LoVo (cell line): ENCODE data around the gene ATXN1.

Experiments
- DNase-seq: peaks from one replicate; pipeline ENCODE4 v3.0.0-alpha.2; 2016; ENCODE audit warnings: low spot score

The ATXN1 gene

GRCh38 chr6:16742116-16742515 is 19.1 kb downstream of the ATXN1 start:
- no peak for DNase-seq

GRCh38 chr6:16741112-16742016 is 19.9 kb downstream of the ATXN1 start:
- peak; percentile 33 for DNase-seq

GRCh38 chr6:16740097-16740496 is 21.2 kb downstream of the ATXN1 start:
- no peak for DNase-seq

DNA sequence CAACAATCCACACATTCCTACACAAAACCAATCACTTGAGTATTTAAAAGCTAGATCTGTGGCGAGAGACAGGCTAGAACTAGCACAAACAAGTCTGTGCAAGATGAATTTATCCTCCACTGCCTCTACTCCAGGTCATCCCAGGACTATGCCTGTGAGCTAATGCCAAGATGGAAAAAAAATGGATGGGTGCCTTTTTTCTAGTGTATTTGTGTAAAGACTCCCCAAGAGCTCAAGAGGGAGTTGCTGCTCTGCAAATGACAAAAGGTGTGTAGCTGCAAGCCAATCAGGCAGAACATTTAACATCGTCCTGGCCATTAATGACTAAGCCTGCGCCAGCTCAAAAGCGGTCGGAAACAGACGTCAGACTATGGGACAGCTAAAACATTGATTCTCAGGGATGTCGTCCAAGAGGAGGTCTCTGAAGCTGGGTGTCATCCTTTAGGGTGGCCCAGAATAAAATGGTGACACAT is 21.9 kb downstream of the ATXN1 start:
- DNase-seq: no peak

DNA sequence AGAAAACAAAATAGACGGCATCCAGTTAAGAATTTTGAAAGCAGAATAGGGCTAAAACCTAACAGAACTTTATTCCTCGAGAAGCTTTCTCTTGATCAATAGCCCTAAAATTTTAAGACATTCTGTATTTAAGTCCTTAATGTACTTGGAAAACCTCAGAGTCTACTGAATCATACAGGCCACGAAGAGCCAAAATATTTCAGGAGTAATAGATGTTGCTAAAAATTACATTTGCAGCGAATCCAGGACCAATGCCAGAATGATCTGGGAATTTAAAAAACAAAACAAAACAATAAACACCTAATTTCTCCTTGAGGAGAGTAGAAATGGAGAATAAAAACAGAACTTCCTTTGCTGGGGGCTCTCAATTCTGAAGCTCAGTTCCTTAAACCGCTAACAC is 23.3 kb downstream of the ATXN1 start:
- DNase-seq: no peak

GRCh38 chr6:16736856-16737775 is 24.1 kb downstream of the ATXN1 start:
- DNase-seq: no peak

DNA sequence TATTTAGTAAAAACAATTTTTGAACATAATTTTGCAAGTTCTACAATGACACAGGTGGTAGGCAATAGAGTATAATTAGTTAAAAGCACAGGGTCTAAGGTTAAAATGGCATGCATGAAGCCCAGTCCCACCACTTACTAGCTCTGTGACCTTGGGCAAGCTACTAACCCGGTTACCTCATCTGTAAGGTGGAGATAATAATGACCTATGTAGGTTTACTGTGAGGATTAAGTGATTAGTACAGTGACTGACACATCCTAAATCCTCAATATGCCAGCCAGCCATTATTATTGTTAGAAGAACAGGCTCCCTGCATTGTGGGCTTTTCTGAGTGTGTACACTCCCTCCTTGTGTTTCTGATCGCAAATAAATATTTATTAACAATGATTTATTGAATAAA is 26.2 kb downstream of the ATXN1 start:
- no peak for DNase-seq

- no peak for DNase-seq
Measured at GRCh38 chr6:16733085-16733484, 28.2 kb downstream of the ATXN1 start.

DNA sequence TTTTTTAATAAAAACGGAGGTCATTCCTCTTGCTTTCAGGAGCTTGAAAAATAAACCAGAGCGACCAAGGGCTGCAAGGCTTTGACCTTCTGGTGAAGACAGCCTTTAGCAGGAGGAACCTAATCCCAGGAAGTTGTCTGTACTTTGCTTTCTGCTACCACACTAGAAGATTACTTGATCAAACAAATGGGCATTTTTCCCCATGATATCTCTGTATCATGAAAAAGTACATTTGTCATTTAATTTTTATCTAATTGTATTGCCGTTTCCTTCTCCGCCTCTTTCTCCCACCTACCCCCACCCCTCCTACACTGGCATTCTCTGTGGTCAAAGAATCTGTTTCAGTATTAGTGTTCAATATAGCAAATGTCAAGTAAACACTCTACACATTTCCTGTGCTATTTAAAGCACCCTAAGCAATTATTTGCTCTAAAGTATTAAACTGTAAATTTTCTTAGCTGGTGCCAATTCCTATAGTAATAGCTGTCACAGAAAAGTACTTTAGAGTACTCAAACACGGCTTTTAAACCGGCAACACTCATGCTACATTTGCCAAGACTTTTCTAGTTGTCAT is 29.7 kb downstream of the ATXN1 start:
- DNase-seq: no peak

GRCh38 chr6:16730738-16731477 is 30.4 kb downstream of the ATXN1 start:
- DNase-seq: no peak

- no peak for DNase-seq
Measured at GRCh38 chr6:16729744-16730143, 31.5 kb downstream of the ATXN1 start.

- DNase-seq: no peak
Measured at GRCh38 chr6:16729183-16729691, 32.0 kb downstream of the ATXN1 start.

DNA sequence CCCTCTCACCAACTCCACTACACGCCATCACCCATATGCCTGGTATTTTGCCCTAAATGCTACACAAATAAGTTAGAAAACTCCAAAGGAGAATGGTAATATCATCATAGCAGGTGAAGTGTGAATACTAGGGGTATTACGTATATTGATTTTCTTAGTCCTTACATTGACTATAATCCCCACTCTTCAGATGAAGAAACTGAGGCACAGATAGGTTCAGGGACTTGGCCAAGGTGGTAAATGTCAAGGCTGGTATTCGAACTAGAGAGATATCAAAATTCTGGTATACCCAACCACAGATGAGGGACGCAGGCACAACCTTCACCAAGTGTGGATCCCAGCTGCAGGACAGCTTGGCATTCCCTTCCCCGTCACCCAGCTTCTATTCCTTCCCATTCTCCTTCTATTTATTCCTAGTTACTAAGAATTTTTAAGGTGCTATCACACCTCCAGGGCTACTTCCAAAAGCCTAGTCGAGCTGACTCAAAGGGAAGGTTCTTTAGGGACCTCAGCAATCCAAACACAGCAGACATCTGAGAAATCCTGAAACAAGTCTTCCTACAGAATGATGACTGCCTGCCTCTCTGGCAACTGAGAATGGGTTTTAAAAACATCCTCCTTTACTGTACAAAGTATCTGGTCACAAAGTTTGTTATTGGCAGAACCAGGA is 32.6 kb downstream of the ATXN1 start:
- no peak for DNase-seq

DNA sequence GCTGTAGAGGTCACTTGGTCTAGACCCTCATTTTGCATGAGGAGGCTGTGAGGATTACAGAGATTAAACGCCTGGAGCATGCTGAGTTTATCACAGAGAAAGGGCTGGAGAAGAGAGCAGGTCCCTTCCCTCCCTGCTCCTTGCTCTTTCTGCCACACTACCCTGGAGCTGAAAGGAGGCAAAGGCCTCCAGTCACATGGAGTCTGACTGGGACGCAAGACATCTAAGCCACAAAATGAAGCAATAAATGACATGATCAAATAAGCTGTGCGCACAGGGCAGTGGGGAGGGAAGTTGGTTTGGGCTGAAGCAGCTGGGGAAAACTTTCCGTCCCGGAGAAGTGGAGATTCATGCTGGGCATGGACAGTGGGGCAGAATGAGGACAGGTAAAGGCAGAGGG is 33.3 kb downstream of the ATXN1 start:
- no peak for DNase-seq

DNA sequence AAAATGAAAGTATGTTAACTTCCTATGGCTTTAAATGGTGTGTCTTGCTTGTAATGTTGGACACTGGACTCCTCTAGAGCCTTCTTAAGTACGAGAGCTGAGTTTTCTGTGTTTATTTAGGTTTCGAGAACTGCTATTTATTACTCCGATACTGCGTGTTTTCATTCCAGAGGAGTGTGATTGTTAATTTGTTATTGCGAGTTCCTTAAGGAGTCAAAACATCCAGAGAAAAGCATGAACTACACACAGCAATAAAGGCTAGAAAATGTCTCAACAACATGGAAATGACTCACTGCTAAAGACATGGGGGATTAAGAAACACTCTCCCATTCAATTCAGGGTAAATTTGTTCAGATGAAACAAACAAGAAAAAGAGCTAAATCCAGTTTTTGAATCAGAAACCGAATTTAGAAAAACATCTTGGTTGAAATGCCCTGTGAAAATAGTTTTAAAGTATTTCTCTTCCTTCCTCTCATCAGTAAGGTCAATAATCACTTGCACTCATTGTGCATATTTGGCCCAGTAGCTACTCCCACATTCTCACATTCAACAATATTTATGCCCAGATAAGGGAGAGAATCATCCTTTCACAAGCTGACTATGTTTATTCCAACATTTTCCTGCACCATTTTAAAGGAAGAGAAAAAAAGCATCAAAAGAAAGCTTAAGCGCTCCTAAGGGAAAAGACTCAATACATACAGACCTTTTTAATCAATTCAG is 36.0 kb downstream of the ATXN1 start:
- no peak for DNase-seq

GRCh38 chr6:16723826-16724225 is 37.4 kb downstream of the ATXN1 start:
- peak; percentile 43 for DNase-seq

DNA sequence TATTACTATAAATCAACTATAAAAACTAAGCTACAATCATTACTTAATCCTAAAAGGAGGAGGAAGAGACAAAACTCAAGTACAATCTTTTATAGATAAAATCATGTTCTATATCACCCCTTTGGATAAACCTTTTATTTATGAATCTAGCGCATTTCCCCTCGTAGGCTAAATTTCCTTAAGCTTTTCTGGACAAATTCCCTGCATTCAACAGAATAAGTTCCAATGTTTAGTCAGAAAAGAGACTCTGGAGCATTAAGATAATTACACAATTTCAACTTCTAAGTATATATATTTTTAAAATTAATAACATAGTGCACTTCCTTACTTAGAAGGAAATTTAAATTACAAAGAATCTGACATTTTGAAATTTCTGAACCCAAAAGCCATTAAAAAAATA is 37.9 kb downstream of the ATXN1 start:
- DNase-seq: no peak

DNA sequence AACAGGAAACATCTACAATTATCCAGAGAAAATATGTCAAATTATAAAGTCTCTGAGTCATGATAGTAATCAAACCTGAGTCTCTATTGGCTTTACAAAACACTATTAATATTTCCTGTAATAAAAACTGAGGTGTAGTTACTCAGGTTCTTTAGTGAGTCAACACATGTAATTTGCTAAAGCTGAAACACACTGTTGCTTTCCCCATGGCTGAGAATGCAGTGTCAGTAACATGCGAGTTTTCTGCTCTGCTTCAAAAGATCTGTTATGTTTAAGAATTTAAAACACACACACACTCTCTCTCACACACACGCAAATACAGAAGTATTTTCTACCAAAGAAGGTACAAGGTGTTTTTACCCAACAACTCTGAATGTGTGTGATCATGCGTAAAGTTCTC is 38.6 kb downstream of the ATXN1 start:
- DNase-seq: no peak

DNA sequence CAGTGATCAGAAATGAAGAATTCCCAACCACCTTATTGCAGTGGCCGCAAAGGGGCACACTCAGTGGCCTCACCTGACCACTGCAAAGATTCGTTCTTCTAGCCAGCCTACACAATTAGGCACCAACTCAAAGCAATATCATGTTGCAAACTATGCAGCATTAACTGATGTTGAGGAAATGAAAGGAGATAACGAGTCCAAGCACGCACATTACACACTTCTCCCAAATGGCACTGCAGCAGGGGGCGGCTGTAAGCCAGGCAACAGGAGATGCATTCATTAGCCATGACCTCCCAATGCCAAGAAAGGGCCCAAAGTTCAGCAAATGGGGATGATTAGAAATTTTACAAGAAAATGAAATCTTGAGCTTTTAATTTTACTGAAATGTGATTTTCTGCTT is 39.3 kb downstream of the ATXN1 start:
- no peak for DNase-seq

DNA sequence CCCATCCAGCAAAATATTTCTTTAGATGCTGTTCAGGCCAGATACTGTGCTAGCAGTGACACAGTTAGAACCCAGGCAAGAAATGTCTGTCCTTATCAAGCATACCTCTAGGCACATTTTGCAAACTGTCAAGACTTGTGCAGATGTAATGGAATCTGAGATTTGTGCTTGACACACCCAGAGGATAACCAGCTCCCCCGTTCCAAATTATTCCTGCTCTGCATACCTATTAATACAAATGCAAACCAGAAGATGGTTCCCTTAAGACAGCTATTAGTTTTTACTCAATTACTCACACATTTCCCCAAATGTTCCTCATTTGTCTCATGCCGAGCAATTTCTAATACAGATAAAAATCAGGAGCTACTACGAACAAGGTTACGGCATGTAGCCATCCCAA is 40.4 kb downstream of the ATXN1 start:
- no peak for DNase-seq
